Ramos (cell line): ENCODE data around the gene C17orf58.
"Not testable (repeated sequence)": the region's sequence is repeated elsewhere in the genome, so short reads cannot be mapped to it uniquely, and the experiment has no call there.

ENCODE experiments used
- in situ Hi-C: fragments of 300-500 bp; cut with MboI; formaldehyde crosslinking; loops from one replicate; pipeline ENCODE4 v1.14.3; 2022; ENCODE audit warnings: low sequenced_read_pairs; ENCODE audit not compliant: unreplicated experiment

The C17orf58 gene

DNA sequence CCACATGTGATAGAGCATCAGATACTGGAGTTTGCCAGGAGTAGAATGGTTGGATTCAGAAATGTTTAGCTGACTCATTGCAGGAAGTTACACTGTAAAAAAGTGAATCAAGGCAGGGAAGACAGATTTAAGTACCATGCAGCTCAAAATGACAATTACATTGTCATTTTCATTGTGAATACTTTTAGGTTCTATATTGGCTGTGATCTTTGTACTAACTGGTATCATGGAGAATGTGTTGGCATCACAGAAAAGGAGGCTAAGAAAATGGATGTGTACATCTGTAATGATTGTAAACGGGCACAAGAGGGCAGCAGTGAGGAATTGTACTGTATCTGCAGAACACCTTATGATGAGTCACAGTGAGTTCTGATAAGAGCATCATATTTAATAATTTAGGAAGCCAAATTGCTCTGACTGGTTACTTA lies 33.1 kb downstream of the C17orf58 start:
- in situ Hi-C loops = not testable (repeated sequence)

DNA sequence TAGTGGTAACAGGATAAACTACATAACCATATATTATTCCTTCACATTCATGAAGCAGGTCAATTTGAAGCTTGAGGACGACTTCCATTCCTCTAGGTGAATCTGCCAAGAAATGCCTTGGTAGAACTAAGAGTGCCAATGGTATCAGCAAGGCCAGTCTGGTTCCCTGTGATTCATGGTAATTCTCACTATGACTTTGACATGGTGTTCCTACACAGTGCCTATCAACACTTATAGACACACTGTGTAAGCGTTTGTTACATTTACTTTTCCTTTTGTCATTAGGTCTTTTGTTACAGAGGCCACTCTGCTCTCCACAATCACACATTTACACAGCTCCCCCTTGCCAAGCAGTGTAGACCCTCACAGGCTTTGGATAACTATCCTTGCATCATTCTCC lies 34.1 kb downstream of the C17orf58 start:
- in situ Hi-C loops = not testable (repeated sequence)

DNA sequence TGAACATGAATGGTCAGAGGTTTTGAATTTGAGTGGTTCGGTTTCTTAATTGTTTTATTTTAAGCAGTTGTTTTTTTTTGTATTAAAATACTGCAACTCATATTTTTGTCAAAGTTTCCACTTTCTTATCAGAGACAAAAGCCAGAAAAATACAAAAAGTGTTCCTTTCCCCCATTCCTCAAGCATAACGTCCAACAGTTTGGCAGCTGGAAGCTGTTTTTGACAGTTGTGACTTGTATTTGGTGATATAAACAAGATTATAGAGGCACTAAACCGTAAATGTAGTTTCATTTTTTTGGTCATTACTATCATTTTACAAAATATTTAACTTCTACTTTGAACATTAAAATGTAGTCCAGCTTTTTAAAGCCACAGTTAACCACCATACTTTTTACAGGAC lies 36.0 kb downstream of the C17orf58 start:
- in situ Hi-C loops = not testable (repeated sequence)

DNA sequence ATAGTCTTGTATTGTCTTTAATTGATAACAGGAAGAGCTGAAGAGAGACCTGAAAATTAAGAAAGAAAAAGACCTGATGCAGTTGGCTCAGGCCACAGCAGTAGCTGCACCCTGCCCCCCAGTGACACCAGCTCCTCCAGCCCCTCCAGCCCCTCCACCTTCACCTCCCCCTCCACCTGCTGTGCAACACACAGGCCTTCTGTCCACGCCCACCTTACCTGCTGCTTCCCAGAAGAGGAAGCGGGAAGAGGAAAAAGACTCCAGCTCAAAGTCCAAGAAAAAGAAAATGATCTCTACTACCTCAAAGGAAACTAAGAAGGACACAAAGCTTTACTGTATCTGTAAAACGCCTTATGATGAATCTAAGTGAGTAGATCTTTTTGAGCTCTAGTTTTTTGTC lies 36.8 kb downstream of the C17orf58 start:
- in situ Hi-C loops = no loop called here

DNA sequence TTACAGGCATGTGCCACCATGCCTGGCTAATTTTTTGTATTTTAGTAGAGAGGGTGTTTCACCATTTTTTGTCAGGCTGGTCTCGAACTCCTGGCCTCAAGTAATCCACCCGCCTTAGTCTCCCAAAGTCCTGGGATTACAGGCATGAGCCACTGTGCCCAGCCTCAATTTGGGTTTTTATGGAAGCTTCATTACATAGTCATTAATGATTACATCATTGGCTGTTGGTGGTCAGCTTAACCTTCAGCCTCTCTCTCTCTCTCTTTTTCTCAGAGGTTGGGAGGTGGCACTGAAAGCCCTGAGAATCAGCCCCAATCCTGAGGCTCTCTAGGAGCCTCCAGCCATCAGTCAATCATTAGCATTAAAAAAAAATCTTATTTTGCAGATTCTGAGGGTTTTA lies 45.3 kb downstream of the C17orf58 start:
- in situ Hi-C loops = no loop called here

DNA sequence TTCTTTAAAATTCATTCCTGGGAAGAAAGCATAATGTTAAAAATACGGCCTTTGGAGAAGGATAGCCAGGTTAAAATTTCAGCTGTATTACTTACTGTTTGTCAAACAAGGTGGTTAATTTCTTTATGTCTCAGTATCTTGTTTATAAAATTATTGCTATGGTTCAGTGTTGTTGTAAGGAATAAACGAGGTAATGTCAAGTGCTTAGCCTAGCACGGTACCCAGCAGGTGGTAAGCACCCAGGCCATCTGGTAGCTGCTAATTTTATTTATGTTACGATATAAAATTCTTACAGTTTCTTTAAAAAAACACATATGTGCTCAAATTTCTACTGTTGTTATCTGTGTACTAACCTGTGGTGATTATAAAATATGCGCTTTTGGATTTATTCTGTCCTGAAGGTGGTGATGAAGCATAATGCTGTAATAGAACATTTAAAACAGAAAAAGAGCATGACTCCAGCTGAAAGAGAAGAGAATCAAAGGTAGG lies 48.9 kb downstream of the C17orf58 start:
- in situ Hi-C loops = no loop called here

DNA sequence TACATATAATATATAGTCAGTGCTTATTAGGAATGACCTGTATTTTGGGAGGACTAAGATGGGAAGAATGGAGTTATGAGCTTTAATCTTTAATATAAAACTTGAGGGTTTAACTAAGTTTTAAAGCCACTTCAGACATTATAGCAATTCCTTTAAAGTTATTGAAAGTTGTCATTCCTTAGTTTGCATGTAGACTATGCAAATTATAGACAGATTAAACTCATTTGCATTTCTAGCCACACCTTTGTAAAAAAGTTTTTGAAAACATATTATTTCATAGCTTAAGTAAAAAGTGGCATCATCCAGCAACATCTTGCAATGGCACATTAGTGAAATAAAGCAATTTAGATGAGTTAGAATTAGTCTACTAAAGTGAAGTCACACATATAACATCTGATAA lies 49.8 kb downstream of the C17orf58 start:
- in situ Hi-C loops = no loop called here

DNA sequence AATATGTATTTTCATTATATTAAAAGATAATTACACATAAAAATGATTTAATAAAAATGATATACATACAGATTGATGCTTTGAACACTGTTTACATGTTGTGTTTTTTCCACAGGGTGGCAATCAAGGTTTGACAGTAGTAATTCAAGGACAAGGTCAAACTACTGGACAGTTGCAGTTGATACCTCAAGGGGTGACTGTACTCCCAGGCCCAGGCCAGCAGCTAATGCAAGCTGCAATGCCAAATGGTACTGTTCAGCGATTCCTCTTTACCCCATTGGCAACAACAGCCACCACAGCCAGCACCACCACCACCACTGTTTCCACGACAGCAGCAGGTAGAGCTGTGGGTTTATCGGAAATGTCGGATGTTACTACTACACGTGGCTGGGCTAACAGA lies 52.2 kb downstream of the C17orf58 start:
- in situ Hi-C loops = no loop called here

DNA sequence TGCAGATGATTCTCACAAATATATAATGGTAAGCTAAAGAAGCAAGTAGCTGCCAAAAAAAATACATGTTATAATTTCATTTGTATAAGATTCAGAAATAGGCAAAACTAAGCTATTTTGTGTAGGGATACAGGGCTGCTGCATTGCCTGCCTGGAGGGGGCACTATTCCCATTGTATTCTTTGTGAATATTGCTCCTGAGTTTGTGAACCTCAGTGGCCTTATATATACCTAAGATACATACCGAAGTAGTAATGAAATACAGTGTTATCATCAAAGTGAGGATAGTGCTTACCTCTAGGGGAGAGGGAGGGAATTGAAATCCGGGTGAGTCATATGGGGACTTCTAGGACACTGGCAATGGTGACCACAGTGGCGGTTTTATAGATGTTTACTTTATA lies 53.5 kb downstream of the C17orf58 start:
- in situ Hi-C loops = no loop called here
